ENCODE measurements around the gene FAM174C. TPM values are rescaled to one million over a fixed set of nuclear protein-coding genes. Genes with fewer than 3 reads are reported as not detected.

FAM174C gene
- total RNA-seq, 2 donors from 2014 or later = 48.0 to 63.9 TPM

DNA sequence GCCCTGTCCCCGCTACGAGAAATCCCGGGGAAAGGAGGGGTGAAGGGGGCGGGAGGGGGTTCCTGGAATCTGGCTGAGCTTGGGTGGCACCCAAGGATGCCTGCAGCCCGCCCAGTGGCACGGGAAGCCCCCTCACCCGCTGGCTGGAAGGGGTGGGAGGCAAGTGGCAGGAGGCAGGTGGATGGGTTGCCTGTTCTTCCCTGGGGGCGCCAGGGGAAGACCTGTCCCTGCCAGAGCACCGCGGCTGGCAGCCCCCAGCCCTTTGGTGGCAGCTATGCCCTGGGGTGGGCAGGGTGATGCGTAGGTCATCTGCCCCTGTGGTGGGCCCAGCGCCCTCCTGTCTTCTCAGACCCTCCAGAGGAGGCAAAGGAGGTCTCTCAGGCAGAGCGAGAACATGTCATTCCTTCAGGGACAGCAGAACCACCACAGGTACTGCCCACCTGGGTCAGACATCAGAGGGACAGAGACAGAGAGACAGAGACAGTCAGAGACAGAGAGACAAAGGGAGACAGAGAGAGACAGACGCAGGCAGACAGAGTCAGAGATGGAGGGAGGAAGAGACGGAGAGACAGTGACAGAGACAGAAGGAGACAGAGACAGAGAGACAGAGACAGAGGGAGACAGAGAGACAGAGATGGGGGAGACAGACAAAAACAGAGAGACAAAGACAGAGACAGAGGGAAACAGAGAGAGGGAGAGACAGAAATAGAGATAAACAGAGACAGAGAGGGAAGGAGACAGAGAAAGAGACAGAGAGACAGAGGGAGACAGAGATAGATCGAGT is 47.1 kb downstream of the FAM174C start:
- 79 to 87% methylated on average over 9 to 16 of the region's 16 CpGs for WGBS, 2 donors
- DNase-seq (no peak), ATAC-seq (no peak)
- TF ChIP-seq, protein P1, sequence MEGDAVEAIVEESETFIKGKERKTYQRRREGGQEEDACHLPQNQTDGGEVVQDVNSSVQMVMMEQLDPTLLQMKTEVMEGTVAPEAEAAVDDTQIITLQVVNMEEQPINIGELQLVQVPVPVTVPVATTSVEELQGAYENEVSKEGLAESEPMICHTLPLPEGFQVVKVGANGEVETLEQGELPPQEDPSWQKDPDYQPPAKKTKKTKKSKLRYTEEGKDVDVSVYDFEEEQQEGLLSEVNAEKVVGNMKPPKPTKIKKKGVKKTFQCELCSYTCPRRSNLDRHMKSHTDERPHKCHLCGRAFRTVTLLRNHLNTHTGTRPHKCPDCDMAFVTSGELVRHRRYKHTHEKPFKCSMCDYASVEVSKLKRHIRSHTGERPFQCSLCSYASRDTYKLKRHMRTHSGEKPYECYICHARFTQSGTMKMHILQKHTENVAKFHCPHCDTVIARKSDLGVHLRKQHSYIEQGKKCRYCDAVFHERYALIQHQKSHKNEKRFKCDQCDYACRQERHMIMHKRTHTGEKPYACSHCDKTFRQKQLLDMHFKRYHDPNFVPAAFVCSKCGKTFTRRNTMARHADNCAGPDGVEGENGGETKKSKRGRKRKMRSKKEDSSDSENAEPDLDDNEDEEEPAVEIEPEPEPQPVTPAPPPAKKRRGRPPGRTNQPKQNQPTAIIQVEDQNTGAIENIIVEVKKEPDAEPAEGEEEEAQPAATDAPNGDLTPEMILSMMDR (IDR thresholded peaks at IDR 0.05) = no peak
- TF ChIP-seq POLR2A (IDR thresholded peaks at IDR 0.05) = no peak
- no peaks in the 10 kb centered on the region for H3K9me3 ChIP-seq
- no peaks in the 10 kb centered on the region for H3K36me3 ChIP-seq (replicated peaks in 1 of 2; ENCODE audit: insufficient read depth in 1 of 2, low read depth in 2 of 2)
- no peak overlapping the region for H3K27ac ChIP-seq
- H3K4me1 ChIP-seq = peaks cover 12% of the 10 kb centered on the region
- H3K4me3 ChIP-seq = no peak overlapping the region
- intact Hi-C loops (cut with DNase I) = no loop called here
- peaks cover 0 to 27% of the 10 kb centered on the region in 2 donors for H3K27me3 ChIP-seq

DNA sequence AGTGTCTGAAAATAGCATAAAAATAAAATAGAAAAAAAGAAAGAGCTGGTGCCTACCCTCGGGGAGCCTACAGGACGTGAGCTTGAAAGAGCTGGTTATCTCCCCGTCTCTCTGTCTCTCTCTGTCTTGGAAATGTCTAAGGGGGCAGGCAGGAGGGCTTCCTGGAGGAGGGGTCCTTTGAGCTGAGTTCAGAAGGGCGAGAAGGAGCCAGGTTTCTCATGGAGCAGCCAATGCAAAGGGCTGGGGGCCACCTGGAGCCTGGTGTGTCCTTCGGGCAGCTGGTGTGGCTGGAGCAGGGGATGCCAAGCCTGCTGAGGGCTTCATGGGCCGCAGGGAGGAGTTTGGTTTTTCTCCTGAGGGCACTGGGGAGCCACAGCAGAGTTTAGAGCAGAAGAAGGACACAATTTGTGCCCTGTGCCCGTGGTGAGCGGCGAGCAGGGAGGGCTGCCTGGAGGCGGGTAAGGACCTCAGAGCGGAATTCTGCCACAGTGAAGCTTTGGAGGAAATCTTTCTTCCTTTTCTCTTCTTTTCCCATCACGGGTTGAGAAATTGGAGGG is 49.0 kb downstream of the FAM174C start:
- H3K4me3 ChIP-seq = no peak overlapping the region
- peaks cover 0 to 19% of the 10 kb centered on the region in 2 donors for H3K27me3 ChIP-seq
- no peak for DNase-seq
- peaks cover 12% of the 10 kb centered on the region for H3K4me1 ChIP-seq
- H3K27ac ChIP-seq = no peak overlapping the region
- no peaks in the 10 kb centered on the region for H3K36me3 ChIP-seq (replicated peaks in 1 of 2; ENCODE audit: insufficient read depth in 1 of 2, low read depth in 2 of 2)
- TF ChIP-seq, protein P1 (IDR thresholded peaks at IDR 0.05) = no peak
- TF ChIP-seq POLR2A (IDR thresholded peaks at IDR 0.05) = no peak
- H3K9me3 ChIP-seq = no peaks in the 10 kb centered on the region
- intact Hi-C loops (cut with DNase I) = no loop called here
- no peak for ATAC-seq
- 82 to 88% methylated on average over 12 of the region's 12 CpGs for WGBS, 2 donors

DNA sequence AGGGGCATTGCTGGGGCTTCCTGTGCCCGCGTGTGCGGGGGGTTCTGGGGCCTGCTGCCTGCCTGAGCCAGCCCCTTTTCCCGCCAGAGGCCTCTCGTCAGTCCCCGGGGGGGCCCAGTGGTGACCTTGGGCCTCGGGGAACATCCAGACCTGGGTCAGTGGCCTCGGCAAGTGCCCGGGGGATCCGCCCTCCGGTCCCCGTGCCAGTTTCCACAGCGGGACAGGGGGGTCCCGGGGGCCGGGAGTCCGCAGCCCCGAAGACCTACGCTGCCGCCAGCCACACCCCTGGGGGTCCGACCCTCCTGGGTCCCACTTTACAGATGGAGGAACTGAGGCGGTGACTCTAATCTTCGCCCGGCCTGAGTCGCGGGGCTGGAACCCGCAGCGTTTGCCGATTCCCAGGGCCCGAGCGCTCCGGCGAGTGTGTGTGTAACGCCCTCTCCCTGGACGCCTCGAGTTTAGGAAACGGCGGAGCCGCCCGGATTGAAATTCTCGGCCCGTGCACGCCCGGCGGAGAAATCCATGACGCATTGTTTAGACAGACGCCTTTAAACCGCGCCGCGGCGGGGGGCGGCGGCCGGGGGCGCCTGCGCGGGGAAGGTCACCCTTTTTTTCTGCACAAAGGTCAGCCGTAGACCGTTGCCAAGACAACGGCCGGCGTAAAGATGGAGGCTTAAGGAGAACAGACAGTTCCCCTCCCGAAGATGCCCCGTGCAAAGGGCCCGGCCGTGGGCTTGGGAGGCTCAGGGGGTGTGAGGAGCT is 49.7 kb downstream of the FAM174C start:
- DNase-seq (peak; percentile 36 to 51 (median 42)), ATAC-seq (peak; percentile 63)
- peaks cover 0 to 19% of the 10 kb centered on the region in 2 donors for H3K27me3 ChIP-seq
- TF ChIP-seq, protein P1 (IDR thresholded peaks at IDR 0.05) = no peak
- TF ChIP-seq POLR2A (IDR thresholded peaks at IDR 0.05) = no peak
- no peak overlapping the region for H3K27ac ChIP-seq
- no peaks in the 10 kb centered on the region for H3K9me3 ChIP-seq
- H3K36me3 ChIP-seq (replicated peaks in 1 of 2; ENCODE audit: insufficient read depth in 1 of 2, low read depth in 2 of 2) = no peaks in the 10 kb centered on the region
- no peak overlapping the region for H3K4me3 ChIP-seq
- WGBS, 2 donors = 1 to 4% methylated on average over 9 to 64 of the region's 66 CpGs
- H3K4me1 ChIP-seq = peaks cover 12% of the 10 kb centered on the region
- intact Hi-C loops (cut with DNase I) = no loop called here

DNA sequence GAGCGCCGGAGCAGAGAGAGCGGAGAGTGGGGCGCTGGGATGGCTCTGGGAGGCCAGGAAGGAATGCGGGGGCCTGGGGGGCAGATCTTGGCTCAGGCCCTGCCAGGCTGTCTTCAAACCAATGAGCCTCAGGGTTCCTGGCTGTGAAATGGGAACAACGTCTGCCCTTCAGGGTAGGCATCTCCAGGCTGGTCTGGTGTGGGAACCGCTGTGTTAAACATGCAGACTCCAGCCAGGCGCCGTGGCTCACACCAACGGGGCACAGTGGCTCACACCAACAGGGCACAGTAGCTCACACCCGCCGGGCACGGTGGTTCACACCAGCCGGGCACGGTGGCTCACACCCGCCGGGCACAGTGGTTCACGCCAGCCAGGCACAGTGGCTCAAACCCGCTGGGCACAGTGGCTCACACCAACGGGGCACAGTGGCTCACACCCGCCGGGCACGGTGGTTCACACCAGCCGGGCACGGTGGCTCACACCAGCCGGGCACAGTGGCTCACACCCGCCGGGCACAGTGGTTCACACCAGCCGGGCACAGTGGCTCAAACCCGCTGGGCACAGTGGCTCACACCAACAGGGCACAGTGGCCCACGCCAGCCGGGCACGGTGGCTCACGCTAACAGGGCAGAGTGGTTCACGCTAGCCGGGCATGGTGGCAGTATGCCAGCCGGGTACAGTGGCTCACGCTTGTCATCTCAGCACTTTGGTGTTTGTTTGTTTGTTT is 50.4 kb downstream of the FAM174C start:
- H3K27ac ChIP-seq = no peak overlapping the region
- intact Hi-C loops (cut with DNase I) = no loop called here
- H3K27me3 ChIP-seq = peaks cover 0 to 19% of the 10 kb centered on the region in 2 donors
- TF ChIP-seq, protein P1 (IDR thresholded peaks at IDR 0.05) = no peak
- no peaks in the 10 kb centered on the region for H3K36me3 ChIP-seq (replicated peaks in 1 of 2; ENCODE audit: insufficient read depth in 1 of 2, low read depth in 2 of 2)
- peaks cover 12% of the 10 kb centered on the region for H3K4me1 ChIP-seq
- ATAC-seq (no peak), DNase-seq (peak in 1 of 4 donors; percentile 17)
- 74% methylated on average over 38 of the region's 38 CpGs; no CpG with 5 or more reads in 1 of the 2 donors for WGBS, 2 donors
- no peaks in the 10 kb centered on the region for H3K9me3 ChIP-seq
- no peak overlapping the region for H3K4me3 ChIP-seq
